HuH-7 (cell line): ENCODE measurements around the gene ABCC1.
"Not testable (repeated sequence)": the region's sequence is repeated elsewhere in the genome, so short reads cannot be mapped to it uniquely, and the experiment has no call there.

Experiments used
- DNase-seq: peaks from one replicate; pipeline ENCODE4 v3.0.0; 2011; ENCODE audit warnings: low spot score

Gene ABCC1

DNA sequence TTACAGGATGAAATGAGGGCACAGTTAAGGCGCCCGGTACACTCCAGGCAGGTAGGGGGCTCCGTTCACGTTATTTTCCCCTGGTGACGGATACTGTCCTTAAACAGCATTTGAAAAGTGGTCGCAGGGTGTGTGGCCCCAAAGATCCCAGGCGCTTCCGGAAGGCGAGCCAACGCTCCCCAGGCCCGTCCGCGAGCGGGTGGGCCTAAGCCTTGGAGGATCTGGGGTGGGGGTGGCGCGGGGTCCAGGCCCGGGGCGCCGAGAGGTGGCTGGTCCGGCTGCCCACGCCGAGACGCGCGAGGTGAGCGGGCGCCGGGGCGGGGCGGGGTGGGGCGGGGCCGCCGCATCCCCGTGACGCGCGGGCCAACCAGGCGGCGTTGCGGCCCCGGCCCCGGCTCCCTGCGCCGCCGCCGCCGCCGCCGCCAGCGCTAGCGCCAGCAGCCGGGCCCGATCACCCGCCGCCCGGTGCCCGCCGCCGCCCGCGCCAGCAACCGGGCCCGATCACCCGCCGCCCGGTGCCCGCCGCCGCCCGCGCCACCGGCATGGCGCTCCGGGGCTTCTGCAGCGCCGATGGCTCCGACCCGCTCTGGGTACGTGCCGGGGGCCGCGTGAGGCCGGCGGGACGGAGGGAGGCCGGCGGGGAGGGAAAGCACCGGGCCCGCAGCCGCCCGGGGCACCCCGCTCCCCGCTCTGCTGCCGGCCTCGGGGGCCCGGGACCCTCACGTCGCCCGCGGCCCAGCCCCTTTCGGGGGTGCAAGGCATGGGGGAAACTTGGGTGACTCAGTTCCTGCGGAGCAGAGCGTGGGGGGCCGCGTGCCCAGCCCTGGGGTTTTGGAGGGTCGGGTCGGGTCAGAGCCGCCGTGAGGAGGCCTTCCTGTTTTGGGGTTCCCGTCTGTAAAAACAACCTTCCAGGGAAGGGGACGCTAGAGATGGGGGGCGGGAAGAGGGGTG lies at the start of gene ABCC1:
TSS of gene ABCC1 (plus strand) at position 407 of the 951 bp plus-strand sequence. CDS start at position 543, 136 bp downstream.
- DNase-seq, result no peak

DNA sequence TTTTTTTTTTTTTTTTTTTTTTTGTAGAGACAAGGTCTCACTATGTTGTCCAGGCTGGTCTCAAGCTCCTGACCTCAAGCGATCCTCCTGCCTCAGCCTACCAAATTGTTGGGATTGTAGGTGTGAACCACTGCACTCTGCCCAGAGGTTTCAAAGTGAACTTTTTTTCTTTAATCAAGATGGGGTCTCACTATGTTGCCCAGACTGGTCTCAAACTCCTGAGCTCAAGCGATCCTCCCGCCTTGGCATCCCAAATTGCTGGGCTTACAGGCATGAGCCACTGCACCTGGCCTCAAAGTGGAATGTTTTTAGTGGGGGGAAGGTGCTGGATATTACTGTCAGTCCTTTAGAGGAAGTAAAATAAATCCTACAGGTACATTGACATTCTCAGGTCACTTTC lies 49.1 kb upstream of the ABCC1 start:
- no peak for DNase-seq

DNA sequence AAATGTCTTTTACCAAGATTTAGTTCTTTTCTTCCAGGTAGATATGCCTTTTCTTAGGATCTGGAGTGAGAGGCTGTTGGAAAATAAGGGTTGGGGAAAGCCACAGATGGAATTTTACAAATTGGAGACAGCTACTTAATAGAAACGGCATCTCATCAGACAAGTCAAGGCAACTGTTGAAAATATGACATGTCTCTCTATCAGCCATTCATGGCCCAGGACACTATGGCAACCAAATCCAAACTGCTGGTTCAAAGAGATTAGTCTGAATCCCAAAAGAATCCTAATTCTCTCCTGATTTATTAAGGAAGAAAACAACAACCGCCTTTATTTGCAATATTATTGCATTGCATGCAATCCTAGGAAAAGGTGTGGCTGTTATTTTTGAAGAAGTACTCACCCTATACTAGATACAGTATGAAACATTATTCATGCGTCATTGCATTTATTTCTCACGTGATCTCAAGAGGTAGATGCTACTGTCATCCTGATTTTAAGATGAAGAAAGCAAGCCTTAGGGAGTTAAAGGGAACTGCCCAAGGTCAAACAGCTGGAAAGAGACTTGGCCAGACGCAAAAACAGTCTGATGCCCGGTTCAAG lies 48.4 kb upstream of the ABCC1 start:
- DNase-seq, result no peak

DNA sequence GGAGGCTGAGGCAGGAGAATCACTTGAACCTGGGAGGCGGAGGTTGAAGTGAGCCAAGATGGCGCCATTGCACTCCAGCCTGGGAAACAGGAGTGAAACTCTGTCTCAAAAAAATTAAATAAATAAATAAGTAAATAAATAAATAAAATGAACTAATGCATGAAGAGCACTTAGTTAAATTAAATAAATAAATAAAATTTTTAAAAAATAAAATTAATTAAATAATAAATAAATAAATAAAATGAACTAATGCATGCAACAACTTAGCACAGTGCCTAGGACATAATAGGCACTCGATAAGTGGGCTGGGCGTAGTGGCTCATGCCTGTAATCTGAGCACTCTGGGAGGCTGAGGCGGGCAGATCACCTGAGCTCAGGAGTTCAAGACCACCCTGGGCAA lies 45.5 kb upstream of the ABCC1 start:
- DNase-seq, result no peak

DNA sequence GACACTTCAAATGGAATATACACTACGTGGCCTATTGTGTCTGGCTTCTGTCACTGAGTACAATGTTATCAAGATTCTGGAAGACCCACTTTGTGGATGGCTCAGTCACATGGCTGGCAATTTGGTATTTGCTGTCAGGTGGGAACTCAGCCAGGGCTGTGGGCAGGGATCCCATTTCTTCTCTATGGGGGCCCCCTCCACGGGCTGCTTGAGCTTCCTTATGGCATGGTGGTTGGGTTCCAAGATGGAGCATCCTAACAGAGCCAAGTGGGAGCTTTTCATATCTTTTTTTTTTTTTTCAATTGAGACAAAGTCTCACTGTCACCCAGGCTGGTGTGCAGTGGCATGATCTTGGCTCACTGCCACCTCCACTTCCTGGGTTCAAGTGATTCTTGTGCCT lies 43.0 kb upstream of the ABCC1 start:
- no peak for DNase-seq

DNA sequence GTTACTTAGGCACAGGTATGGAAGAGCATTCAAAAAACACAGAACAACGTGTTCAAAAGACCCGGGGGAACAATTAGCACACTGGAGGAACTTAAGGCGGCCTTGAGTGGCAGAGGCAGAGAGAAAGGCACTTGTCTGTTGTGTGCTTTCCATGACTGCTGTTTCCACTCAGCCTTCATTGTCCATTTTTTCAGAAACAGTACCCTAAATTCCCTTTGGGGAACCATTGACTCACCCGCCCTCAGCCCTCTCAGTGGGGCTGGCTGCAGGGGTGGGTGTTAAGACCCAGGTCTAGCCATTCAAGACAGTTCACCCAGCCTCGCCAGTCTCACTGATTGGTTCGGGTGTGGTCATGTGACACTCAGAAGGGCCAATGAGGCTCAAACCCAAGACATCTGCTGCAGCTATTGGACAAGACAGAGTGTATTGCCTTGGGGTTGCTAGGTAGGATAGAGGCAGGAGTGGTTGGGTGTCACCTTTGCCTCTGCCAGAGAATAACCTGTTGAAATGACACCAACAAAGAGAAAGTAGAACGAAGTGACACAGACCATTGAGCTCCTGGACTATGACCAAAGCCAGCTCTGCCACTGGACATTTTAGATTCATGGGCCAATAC lies 41.4 kb upstream of the ABCC1 start:
- DNase-seq, result peak; percentile 63

DNA sequence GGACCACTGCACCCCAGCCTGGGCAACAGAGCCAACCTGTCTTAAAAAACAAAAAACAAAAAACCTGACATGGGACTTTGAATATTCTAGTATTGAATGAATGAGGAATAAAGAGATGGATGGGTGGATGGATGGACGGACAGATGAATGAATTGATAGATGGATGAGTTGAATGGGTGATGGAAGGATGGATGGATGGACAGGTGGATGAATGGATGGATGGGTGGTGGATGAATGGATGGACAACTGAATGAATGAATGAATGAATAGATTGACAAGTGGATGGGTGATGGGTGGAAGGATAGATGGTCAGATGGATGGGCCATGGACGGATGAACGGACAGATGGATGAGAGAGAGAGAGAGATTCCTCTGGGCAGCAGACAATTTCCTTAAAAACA lies 38.2 kb upstream of the ABCC1 start:
- no peak for DNase-seq

DNA sequence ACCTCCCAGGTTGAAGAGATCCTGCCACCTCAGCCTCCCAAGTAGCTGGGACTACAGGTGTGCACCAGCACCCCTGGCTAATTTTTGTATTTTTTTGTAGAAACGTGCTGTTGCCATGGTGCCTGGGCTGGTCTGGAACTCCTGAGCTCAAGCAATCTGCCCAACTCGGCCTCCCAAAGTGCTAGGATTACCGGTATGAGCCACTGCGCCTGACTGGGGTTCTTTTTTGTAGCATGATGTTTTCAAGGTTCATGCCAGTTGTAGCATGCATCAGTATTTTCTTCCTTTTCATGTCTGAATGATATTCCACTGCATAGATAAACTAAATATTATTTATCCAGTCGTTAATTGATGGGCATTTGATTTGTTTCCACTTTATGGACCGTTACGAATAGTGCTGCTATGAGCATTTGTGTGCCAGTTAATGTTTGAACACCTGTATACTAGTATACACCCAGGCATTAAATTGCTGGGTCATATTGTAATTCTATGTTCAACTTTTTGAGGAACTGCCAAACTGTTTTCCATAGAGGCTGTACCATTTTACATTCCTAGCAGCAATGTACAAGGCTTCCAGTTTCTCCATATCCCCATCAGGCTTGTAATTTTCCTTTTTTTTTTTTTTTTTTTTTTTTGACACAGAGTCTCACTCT lies 36.2 kb upstream of the ABCC1 start:
- DNase-seq, result no peak

DNA sequence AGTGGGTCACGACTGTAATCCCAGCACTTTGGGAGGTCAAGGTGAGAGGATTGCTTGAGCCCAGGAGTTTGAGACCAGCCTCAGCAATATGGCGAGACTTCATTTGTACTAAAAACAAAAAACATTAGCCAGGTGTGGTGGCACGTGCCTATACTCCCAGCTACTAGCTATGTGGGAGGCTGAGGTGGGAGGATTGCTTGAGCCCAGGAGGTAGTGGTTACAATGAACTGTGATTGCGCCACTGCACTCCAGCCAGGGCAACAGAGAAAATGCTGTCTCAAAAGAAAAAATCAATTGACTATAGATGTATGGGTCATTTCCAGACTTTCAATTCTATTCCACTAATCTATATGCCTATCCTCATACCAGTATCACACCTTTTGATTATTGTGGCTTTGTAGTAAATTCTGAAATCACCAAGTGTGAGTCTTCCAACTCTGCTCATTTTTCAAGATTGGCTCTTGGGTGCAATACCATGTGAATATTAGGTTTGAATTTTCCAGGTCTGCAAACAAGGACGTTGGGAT lies 33.8 kb upstream of the ABCC1 start:
- DNase-seq, result no peak

DNA sequence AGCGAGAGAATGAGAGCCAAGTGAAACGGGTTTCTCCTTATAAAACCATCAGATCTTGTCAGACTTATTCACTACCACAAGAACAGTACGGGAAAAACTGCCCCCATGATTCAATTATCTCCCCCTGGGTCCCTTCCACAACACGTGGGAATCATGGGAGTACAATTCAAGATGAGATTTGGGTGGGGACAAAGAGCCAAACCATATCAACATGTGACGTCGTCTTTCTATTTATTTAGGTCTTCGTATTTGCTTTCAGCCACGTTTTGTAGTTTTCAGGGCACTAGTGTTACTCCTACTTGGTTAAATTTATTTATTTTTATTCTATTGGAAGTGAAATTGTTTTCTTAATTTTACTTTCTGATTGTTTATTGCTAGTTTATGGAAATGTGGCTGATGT lies 33.1 kb upstream of the ABCC1 start:
- no peak for DNase-seq

DNA sequence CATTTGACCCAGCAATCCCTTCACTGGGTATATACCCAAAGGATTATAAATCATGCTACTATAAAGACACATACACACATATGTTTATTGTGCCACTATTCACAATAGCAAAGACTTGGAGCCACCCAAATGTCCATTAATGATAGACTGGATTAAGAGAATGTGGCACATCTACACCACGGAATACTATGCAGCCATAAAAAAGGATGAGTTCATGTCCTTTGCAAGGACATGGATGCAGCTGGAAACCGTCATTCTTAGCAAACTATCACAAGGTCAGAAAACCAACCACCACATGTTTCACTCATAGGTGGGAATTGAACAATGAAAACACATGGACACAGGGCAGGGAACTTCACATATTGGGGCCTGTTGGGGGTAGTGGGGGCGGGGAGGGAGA lies 31.1 kb upstream of the ABCC1 start:
- not testable (repeated sequence) for DNase-seq

DNA sequence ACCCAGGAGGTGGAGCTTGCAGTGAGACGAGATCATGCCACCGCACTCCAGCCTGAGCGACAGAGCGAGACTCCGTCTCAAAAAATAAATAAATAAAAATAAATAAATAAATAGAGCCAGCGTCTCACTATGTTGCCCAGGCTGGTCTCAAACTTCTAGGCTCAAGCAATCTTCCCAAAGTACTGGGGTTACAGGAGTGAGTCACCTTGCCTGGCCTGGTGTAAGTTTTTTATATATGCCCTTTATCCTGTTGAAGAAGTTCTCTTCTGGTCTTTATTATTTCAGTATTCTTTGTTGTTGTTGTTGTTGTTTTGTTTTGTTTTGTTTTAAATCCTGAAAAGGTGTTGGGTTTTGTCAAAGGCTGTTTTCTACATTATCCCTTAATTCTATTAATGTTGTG lies 30.1 kb upstream of the ABCC1 start:
- no peak for DNase-seq

DNA sequence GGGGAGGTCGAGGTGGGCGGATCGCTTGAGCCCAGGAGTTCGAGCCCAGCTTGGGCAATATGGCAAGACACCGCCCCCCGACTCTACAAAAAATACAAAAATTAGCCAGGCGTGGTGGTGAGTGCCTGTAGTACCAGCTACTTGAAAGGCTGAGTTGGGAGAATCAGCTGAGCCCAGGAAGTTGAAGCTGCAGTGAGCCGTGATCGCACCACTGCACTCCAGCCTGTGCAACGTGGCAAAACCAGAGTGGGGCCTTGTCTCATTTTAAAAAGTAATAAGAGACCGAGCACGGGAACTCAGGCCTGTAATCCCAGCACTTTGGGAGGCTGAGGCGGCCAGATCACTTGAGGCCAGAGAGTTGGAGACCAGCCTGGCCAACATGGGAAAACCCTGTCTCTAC lies 24.4 kb upstream of the ABCC1 start:
- no peak for DNase-seq

DNA sequence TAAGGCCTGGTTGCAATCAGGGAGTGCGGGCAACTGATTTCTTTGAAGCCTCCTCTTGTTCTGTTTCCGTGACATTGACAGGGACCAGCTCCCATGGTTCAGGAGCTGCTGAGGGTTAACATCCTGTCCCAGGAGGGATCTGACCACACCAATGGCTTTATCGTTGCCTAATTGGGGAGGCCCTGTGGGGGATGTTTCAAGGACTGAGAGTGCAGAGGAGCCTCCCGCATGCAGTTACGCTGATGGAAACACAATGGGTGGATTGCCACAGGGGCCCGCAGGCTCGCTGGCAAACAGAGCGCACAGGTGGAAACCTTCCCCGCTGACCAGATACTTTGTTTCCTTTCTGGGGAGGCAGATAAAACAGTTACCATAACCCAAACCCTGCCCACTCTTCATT lies 23.8 kb upstream of the ABCC1 start:
- no peak for DNase-seq

DNA sequence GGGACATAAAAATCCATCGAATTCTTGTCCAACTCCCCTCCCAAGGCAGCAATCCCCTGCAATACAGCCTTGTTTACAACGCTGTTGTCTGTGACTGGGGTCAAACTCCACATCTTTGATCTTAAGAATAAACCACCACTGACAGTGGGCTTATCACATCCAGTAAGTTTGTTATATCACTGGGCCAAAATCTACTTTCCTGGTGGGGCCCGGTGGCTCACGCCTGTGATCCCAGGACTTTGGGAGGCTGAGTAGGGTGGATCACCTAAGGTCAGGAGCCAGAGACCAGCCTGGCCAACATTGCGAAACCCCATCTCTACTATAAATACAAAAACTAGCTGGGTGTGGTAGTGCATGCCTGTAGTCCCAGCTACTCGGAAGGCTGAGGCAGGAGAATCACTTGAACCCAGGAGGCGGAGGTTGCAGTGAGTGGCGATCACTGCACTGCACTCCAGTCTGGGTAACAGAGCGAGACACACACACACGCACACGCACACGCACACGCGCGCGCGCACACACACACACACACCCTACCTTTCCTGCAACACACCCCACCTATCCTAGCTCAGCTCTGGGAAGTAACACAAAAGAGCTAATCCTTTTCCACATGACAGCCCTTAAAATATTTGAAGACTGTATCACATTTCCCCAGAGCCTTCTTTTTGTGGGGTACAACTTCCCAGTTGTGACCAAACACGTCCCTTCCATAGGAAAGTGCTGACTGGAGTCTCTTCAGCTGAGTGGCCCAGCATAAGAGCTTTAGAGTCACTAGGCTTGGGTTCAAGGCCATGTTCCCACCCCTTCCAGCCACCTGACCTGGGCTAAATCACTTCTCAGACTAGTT lies 20.9 kb upstream of the ABCC1 start:
- no peak for DNase-seq

DNA sequence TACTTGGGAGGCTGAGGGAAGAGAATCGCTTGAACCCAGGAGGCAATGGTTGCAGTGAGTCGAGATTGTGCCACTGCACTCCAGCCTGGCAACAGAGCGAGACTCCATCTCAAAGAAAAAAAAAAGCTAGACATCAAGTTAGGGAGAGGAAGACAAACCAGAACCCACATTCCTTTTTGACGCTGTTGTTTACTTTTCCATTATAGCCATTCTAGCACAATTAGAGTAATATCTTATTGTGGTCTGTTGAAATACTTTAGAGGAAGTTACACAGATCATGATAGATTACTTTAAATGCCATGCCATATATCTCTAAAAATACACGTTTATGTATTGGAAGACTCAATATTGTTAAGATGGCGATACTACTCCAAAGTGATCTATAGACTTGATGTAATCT lies 16.5 kb upstream of the ABCC1 start:
- no peak for DNase-seq

DNA sequence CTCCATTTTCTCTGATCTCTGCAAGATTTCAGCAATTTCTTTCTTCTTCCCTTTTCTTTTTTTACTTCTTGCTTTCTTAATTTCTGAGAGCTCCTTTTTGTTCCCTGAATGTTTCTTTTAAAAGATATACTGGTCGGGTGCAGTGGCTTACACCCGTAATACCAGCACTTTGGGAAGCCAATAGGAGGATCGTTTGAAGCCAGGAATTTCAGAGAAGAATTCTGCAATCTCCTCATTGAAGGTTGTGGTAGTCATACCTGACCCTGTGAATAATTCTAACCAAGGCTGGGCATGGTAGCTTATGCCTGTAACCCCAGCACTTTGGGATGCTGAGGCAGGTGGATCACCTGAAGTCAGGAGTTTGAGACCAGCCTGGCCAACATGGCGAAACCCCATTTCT lies 15.6 kb upstream of the ABCC1 start:
- no peak for DNase-seq

DNA sequence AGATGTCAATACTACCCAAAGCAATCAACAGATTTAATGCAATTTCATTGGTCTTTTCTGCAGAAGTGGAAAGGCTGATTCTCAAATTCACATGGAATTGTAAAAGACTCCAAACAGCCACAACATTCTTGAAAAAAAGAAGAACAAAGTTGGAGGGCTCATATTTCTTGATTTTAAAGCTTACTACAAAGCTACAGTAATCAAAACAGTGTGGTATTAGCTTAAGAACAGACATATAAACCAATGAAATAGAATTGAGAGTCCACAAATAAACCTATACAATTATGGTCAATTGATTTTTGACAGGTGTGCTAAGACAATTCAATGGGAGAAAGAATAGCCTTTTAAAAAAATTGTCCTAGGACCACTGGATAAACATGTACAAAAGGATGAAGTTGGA lies 14.4 kb upstream of the ABCC1 start:
- DNase-seq, result no peak

DNA sequence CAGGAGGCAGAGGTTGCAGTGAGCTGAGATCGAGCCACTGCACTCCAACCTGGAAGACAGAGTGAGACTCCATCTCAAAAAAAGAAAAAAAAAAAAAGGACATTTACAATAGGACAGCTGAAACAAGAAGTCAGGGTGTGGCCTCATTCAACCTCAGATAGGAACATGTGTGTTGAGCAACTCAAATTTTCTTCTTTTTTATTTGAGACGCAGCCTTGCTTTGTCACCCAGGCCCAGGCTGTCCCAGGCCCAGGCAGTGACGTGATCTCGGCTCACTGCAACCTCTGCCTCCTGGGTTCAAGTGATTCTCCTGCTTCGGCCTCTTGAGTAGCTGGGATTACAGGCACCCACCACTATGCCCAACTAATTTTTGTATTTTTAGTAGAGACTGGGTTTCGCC lies 12.6 kb upstream of the ABCC1 start:
- DNase-seq, result not testable (repeated sequence)

DNA sequence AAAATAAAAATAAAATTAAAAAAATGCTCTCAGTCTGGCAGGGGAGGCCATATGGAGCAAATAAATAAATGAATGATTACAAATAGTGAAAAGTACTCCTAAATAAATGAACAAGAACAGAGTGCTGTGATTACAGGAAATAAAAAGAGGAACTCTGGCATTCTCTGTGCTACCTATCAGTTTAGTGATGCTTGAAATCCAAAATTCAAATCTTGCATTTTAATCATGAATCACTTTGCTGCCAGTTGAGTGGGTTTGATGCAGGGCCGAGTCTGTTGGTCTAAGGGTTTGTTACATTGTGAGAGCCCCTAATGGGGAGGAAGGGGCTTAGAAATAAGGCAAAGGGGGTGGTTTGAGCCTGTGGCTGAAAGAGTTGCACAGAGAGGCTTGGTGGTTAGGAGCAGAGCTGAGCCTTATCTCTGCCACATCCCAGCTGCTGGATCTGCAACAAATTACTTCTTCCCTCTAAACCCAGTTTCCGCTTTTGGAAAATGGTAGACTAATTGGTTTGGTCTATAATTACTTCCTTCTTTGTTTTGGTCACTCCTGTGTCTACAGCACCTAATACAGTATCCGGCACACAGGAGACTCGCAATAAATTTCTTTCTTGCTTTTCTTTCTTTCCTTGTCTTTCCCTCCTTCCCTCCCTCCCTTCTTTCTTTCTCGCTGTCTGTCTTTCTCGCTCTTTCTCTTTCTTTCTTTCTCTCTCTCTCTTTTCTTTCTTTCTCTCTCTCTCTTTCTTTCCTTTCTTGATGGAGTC lies 6.3 kb upstream of the ABCC1 start:
- DNase-seq, result no peak
